C4-2B (cell line): Measurements from ENCODE around the gene MCOLN2.

Source experiments
- ZFX ChIP-seq: fragments of 450-650 bp; IDR thresholded peaks from 2 replicates; pipeline ENCODE4 v1.6.1; 2017
- TF ChIP-seq, protein P1 (sequence below): fragments of 450-650 bp; conservative IDR thresholded peaks from 2 replicates; pipeline ENCODE4 v1.5.1; 2017; ENCODE audit warnings: mild to moderate bottlenecking

DNA sequence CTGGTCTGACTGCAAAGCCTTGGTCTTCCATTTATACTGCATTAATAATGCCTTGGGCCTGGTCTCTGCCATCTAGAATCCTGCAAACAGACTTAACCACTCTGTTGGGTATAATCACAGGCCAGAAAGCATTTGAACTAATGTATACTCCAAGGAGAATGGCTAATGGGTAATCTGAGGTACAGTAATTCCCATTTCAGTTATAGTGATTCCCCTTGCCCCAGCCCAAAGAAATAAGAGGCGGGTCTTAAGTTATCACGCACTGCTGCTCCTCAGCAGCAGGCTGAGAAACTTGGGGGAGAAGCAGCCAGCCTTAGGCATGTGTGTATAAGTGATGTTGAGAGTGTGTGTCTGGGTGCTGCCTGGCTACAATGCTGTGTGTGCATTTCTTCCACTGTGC is 106.3 kb downstream of the MCOLN2 start:
- TF ChIP-seq, protein P1, sequence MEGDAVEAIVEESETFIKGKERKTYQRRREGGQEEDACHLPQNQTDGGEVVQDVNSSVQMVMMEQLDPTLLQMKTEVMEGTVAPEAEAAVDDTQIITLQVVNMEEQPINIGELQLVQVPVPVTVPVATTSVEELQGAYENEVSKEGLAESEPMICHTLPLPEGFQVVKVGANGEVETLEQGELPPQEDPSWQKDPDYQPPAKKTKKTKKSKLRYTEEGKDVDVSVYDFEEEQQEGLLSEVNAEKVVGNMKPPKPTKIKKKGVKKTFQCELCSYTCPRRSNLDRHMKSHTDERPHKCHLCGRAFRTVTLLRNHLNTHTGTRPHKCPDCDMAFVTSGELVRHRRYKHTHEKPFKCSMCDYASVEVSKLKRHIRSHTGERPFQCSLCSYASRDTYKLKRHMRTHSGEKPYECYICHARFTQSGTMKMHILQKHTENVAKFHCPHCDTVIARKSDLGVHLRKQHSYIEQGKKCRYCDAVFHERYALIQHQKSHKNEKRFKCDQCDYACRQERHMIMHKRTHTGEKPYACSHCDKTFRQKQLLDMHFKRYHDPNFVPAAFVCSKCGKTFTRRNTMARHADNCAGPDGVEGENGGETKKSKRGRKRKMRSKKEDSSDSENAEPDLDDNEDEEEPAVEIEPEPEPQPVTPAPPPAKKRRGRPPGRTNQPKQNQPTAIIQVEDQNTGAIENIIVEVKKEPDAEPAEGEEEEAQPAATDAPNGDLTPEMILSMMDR, result no peak
- no peak for TF ChIP-seq ZFX
